ENCODE results near the gene ENC1.

The ENC1 gene

GRCh38 chr5:74612045-74612444 is 28.5 kb downstream of the ENC1 start:
- DNase-seq = no peak

GRCh38 chr5:74608736-74609601 is 31.6 kb downstream of the ENC1 start:
- DNase-seq = no peak

DNA sequence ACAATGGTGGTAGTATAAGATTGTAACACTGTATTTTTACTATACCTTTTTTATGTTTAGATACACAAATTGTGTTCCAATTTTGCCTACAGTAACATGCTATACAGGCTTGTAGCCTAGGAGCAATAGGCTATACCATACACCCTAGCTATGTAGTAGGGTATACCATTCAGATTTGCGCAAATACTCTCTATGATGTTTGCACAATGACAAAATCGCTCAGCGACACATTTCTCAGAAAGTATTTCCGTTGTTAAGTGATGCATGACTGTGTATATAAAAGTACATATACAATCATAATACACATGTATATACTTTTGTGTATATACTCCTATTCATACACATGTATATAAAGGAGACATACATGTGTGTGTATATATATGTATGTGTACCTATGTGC is 34.8 kb downstream of the ENC1 start:
- no peak for DNase-seq

GRCh38 chr5:74603376-74603775 is 37.2 kb downstream of the ENC1 start:
- DNase-seq = no peak

GRCh38 chr5:74599148-74599547 is 41.4 kb downstream of the ENC1 start:
- no peak for DNase-seq

- DNase-seq = no peak
Observed at GRCh38 chr5:74598731-74599130, 41.8 kb downstream of the ENC1 start.

DNA sequence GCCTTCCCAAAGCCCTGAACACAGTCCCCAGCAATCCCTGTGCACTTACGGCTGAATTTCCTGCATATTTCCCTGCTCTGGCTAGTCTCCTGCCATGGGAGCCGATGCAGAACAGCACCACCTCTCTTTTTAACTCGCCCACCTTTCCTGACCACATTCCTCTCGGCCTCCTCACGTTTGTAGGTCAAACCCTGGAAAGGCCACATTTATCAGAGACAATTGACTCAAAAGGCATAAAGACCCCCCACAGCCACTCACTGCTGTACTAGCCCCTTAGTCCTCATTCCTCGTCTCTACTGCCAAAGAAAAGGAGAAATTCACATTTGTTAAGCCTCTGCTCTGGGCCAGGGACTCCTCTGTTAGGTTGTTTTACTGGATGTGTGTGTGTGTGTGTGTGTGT is 43.6 kb downstream of the ENC1 start:
- DNase-seq = no peak

GRCh38 chr5:74595143-74595925 is 45.2 kb downstream of the ENC1 start:
- no peak for DNase-seq

- DNase-seq = no peak
Observed at GRCh38 chr5:74594137-74595040, 46.1 kb downstream of the ENC1 start.

DNA sequence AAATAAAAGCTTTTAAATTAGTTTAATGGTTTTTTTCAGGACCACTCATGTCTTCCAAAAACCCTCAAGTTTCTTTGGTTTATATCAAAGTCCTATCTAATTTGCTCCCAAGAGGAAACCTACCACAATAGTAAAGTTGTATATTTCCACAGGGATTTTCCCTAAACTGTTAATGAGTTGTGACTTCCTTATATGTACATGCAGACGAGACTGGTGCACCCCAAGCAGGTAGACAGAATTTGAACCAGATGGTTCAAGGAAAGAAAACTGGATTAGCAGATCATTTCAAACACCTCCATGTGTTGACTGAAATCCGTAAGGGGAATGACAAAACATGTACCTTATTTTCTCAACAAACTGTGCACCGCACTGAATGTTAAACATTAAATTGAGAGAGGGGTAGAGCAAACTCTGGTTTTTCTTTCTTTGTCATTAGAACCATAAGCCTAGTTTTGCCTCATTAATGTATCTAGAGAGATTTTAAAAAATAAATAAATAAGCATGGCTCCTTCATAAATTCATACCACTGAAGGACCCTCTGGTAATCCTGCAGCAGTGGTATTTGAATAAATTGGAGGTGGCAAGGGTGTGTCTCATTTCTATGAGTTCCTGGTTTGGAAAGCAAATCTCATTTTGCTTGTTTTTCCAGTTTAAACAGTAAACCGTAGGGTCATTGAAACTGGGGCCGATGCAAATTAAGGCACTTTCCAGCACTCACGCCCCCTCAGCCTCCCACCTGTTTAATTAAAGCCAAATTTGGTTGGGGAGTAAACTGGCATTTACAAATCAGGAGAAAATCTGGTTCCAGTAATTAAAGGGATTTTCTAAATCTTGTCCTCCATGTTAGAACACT is 51.1 kb downstream of the ENC1 start:
- no peak for DNase-seq

DNA sequence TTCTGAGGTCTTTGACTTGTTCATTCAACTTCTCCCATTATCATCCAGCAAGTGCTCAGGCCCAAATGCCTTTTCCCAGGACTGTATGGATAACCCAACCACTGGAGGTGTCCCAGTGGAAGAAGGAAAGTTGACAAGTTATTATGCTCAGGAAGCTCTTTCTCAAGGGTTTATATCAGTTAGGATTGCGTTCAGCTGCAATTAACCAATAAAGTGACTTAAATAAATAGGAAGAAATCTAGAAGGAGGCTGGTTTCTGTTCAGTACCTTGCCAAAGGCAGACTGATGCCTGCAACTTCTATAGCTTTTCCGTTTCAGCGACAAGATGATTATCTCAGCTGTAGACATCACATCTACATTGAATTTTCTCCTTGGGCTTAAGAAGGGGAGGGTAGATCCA is 52.1 kb downstream of the ENC1 start:
- DNase-seq = no peak

- no peak for DNase-seq
Observed at GRCh38 chr5:74587890-74588289, 52.6 kb downstream of the ENC1 start.

- DNase-seq = no peak
Observed at GRCh38 chr5:74587300-74587699, 53.2 kb downstream of the ENC1 start.

- DNase-seq = no peak
Observed at GRCh38 chr5:74586856-74587255, 53.7 kb downstream of the ENC1 start.

GRCh38 chr5:74582853-74583252 is 57.7 kb downstream of the ENC1 start:
- DNase-seq = no peak

DNA sequence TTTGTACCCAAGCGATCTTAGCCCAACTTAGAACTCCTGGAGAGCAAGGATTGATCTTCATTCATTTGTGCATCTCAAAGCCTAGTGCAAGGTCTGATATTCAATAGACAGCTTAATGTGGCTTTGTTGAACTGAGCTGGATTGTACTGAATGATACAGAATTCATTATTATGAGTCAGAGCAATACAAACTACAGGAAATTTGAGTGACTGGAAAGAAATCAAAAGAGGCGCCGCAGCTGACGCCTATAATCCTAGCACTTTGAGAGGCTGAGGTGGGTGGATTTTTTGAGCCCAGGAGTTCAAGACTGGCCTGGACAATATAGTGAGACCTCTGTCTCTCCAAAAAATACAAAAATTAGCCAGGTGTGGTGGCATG is 58.6 kb downstream of the ENC1 start:
- DNase-seq = no peak

- no peak for DNase-seq
Observed at GRCh38 chr5:74580729-74581109, 59.8 kb downstream of the ENC1 start.

DNA sequence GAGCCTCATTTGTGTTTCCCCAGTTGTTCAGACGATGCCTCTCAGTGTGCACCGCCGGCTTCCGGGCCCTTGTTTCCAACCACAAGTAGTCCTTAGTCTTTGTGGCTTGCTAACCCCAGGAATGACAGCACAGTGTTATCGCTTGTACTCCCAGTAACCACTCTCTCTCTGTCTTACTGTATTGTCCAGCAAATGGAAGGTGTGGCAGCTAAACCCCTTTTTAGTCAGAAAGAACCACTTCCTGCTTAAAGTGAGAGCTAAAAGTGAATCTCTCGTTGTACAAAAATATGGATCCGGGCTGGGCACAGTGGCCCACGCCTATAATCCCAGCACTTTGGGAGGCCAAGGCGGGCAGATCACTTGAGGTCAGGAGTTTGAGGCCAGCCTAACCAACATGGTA is 61.3 kb downstream of the ENC1 start:
- no peak for DNase-seq

GRCh38 chr5:74578356-74579044 is 62.0 kb downstream of the ENC1 start:
- DNase-seq = no peak
